HepG2 (cell line): ENCODE results near the gene CYP2S1. TPM values are rescaled to one million over a fixed set of nuclear protein-coding genes. Genes with fewer than 3 reads are reported as not detected.
A peak's percentile ranks its signal among the peaks of the same experiment; 100 is the strongest.

Experiments used
- CTCF ChIP-seq: sonication (generic); formaldehyde crosslinking; IDR thresholded peaks from 2 replicates; pipeline ENCODE4 v1.5.0; 2020; ENCODE audit warnings: mild to moderate bottlenecking, missing genetic modification reagents, moderate library complexity
- ERF ChIP-seq: IDR thresholded peaks from 2 replicates; pipeline ENCODE4 v1.6.1; 2018; ENCODE audit warnings: missing biosample characterization, missing genetic modification reagents
- FOXC1 ChIP-seq: sonication (generic); formaldehyde crosslinking; IDR thresholded peaks from 2 replicates; pipeline ENCODE4 v1.8.0; 2022; ENCODE audit warnings: mild to moderate bottlenecking, missing genetic modification reagents, borderline replicate concordance
- GATAD2A ChIP-seq: IDR thresholded peaks from 2 replicates; pipeline ENCODE4 v1.6.1; 2016
- GFI1 ChIP-seq: sonication (generic); formaldehyde crosslinking; IDR thresholded peaks from 2 replicates; pipeline ENCODE4 v1.5.0; 2020; ENCODE audit warnings: missing genetic modification reagents, mild to moderate bottlenecking, borderline replicate concordance
- HMGXB4 ChIP-seq, 2 experiments: sonication (generic) in 1 of 2; formaldehyde crosslinking in 1 of 2; IDR thresholded peaks; 2 replicates each; pipeline versions ENCODE4 v1.4.0 to v1.6.1; 2018 to 2020; ENCODE audit warnings: missing genetic modification reagents in 2 of 2, borderline replicate concordance in 1 of 2, low read depth in 1 of 2, mild to moderate bottlenecking in 1 of 2, missing biosample characterization in 1 of 2
- KDM3A ChIP-seq: IDR thresholded peaks from 2 replicates; pipeline ENCODE4 v1.6.1; 2018; ENCODE audit warnings: low read depth, missing compliant biosample characterization
- MED1 ChIP-seq: sonication (generic); formaldehyde crosslinking; IDR thresholded peaks from 2 replicates; pipeline ENCODE4 v1.4.0; 2020; ENCODE audit warnings: missing genetic modification reagents
- NR2F1 ChIP-seq, 2 experiments: fragments of 450-650 bp in 1 of 2; formaldehyde crosslinking in 1 of 2; IDR thresholded peaks; 2 replicates each; pipeline versions ENCODE4 v1.5.0 to v1.6.1; 2016 to 2020; ENCODE audit warnings: mild to moderate bottlenecking in 1 of 2, missing compliant biosample characterization in 1 of 2, missing genetic modification reagents in 1 of 2, moderate library complexity in 1 of 2
- RAD21 ChIP-seq: fragments of 450-650 bp; formaldehyde crosslinking; IDR thresholded peaks from 2 replicates; pipeline ENCODE4 v1.5.0; 2020; ENCODE audit warnings: mild to moderate bottlenecking
- STAG1 ChIP-seq: sonication (generic); formaldehyde crosslinking; IDR thresholded peaks from 2 replicates; pipeline ENCODE4 v1.4.0; 2020; ENCODE audit warnings: missing genetic modification reagents
- TARDBP ChIP-seq: sonication (generic); formaldehyde crosslinking; IDR thresholded peaks from 2 replicates; pipeline ENCODE4 v1.8.0; 2022; ENCODE audit warnings: mild to moderate bottlenecking, missing genetic modification reagents
- polyA plus RNA-seq, 8 experiments: library from polyadenylated mRNA; depleted of rRNA in 3 of 8; stranded (reverse) in 7 of 8; unstranded in 1 of 8; fragments of >200 nt; fragmentation: Illumina TruSeq in 4 of 8; extraction: Trizol in 4 of 8; gene quantifications; 2 replicates each; pipeline versions ENCODE4 v1.2.1 to v1.2.3, GENCODE V29; 2011 to 2016; ENCODE audit warnings: low read depth in 4 of 8, missing spikeins in 1 of 8, mixed read lengths in 1 of 8; ENCODE audit not compliant: insufficient read depth in 1 of 8
- total RNA-seq, 5 experiments: library from RNA; depleted of rRNA; stranded (reverse); fragments of >200 nt; fragmentation: Illumina TruSeq; extraction: Trizol; gene quantifications; 2 replicates each; pipeline ENCODE4 v1.2.3, GENCODE V29; 2016; ENCODE audit warnings: low read depth in 1 of 5
- TF ChIP-seq, protein P1 (sequence below): sonication (generic); formaldehyde crosslinking; IDR thresholded peaks from 2 replicates; pipeline ENCODE4 v1.5.1; 2020; ENCODE audit warnings: mild to moderate bottlenecking, moderate library complexity, missing genetic modification reagents
- TF ChIP-seq, protein P2 (sequence below): sonication (generic); formaldehyde crosslinking; IDR thresholded peaks from 2 replicates; pipeline ENCODE4 v1.5.0; 2020; ENCODE audit warnings: mild to moderate bottlenecking, missing genetic modification reagents, borderline replicate concordance
- TF ChIP-seq, protein P3 (sequence below): sonication (generic); formaldehyde crosslinking; IDR thresholded peaks from 2 replicates; pipeline ENCODE4 v1.4.0; 2020; ENCODE audit warnings: missing genetic modification reagents

Gene CYP2S1
- total and polyA plus RNA-seq, 2 of the 13 experiments (the other 11 are each of a cell fraction or from before 2014, with no cell fraction given) = 0.09 to 2.1 TPM

GRCh38 chr19:41204338-41204737, 11.3 kb downstream of the CYP2S1 start (continued):
- TF ChIP-seq NR2F1 (CRISPR knock-in tag; IDR thresholded peaks at IDR 0.05) = peak in 1 of 2 experiments; percentile 22; a peak in 1 of 4 replicates
- TF ChIP-seq, protein P1, sequence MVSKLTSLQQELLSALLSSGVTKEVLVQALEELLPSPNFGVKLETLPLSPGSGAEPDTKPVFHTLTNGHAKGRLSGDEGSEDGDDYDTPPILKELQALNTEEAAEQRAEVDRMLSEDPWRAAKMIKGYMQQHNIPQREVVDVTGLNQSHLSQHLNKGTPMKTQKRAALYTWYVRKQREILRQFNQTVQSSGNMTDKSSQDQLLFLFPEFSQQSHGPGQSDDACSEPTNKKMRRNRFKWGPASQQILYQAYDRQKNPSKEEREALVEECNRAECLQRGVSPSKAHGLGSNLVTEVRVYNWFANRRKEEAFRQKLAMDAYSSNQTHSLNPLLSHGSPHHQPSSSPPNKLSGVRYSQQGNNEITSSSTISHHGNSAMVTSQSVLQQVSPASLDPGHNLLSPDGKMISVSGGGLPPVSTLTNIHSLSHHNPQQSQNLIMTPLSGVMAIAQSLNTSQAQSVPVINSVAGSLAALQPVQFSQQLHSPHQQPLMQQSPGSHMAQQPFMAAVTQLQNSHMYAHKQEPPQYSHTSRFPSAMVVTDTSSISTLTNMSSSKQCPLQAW (CRISPR knock-in tag) = peak; percentile 69; the same call in 1 of the 2 replicates
- TF ChIP-seq MED1 = 0 out of 2 replicates have a peak, but pooled peaks have one; percentile 21
- TF ChIP-seq FOXC1 (CRISPR knock-in tag) = peak; percentile 40; the same call in 1 of the 2 replicates
- TF ChIP-seq GATAD2A = peak; percentile 39; the same call in 1 of the 2 replicates
- peak; percentile 90 for TF ChIP-seq STAG1 (CRISPR knock-in tag)
- peak; percentile 52; the same call in 1 of the 2 replicates for TF ChIP-seq ERF (CRISPR knock-in tag)
- peak; percentile 94 for TF ChIP-seq CTCF (CRISPR knock-in tag)
- 0 out of 2 replicates have a peak, but pooled peaks have one; percentile 21 for TF ChIP-seq TARDBP (CRISPR knock-in tag)
- TF ChIP-seq RAD21 (CRISPR knock-in tag) = peak; percentile 92
- TF ChIP-seq HMGXB4 (CRISPR knock-in tag; IDR thresholded peaks at IDR 0.05; ENCODE audit: borderline replicate concordance in 1 of 2, low read depth in 1 of 2) = peak; percentile 61 to 73; a peak in 2 of 4 replicates
- TF ChIP-seq, protein P2, sequence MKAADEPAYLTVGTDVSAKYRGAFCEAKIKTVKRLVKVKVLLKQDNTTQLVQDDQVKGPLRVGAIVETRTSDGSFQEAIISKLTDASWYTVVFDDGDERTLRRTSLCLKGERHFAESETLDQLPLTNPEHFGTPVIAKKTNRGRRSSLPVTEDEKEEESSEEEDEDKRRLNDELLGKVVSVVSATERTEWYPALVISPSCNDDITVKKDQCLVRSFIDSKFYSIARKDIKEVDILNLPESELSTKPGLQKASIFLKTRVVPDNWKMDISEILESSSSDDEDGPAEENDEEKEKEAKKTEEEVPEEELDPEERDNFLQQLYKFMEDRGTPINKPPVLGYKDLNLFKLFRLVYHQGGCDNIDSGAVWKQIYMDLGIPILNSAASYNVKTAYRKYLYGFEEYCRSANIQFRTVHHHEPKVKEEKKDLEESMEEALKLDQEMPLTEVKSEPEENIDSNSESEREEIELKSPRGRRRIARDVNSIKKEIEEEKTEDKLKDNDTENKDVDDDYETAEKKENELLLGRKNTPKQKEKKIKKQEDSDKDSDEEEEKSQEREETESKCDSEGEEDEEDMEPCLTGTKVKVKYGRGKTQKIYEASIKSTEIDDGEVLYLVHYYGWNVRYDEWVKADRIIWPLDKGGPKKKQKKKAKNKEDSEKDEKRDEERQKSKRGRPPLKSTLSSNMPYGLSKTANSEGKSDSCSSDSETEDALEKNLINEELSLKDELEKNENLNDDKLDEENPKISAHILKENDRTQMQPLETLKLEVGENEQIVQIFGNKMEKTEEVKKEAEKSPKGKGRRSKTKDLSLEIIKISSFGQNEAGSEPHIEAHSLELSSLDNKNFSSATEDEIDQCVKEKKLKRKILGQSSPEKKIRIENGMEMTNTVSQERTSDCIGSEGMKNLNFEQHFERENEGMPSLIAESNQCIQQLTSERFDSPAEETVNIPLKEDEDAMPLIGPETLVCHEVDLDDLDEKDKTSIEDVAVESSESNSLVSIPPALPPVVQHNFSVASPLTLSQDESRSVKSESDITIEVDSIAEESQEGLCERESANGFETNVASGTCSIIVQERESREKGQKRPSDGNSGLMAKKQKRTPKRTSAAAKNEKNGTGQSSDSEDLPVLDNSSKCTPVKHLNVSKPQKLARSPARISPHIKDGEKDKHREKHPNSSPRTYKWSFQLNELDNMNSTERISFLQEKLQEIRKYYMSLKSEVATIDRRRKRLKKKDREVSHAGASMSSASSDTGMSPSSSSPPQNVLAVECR (CRISPR knock-in tag) = peak; percentile 24; the same call in 1 of the 2 replicates
- TF ChIP-seq GFI1 = 0 out of 2 replicates have a peak, but pooled peaks have one; percentile 38
- TF ChIP-seq, protein P3, sequence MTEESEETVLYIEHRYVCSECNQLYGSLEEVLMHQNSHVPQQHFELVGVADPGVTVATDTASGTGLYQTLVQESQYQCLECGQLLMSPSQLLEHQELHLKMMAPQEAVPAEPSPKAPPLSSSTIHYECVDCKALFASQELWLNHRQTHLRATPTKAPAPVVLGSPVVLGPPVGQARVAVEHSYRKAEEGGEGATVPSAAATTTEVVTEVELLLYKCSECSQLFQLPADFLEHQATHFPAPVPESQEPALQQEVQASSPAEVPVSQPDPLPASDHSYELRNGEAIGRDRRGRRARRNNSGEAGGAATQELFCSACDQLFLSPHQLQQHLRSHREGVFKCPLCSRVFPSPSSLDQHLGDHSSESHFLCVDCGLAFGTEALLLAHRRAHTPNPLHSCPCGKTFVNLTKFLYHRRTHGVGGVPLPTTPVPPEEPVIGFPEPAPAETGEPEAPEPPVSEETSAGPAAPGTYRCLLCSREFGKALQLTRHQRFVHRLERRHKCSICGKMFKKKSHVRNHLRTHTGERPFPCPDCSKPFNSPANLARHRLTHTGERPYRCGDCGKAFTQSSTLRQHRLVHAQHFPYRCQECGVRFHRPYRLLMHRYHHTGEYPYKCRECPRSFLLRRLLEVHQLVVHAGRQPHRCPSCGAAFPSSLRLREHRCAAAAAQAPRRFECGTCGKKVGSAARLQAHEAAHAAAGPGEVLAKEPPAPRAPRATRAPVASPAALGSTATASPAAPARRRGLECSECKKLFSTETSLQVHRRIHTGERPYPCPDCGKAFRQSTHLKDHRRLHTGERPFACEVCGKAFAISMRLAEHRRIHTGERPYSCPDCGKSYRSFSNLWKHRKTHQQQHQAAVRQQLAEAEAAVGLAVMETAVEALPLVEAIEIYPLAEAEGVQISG = peak; percentile 43; the same call in 1 of the 2 replicates
- TF ChIP-seq KDM3A (CRISPR knock-in tag) = 0 out of 2 replicates have a peak, but pooled peaks have one; percentile 29
